OCI-LY7 (cell line): ENCODE measurements around the gene CPT1A. TPM values are rescaled to one million over a fixed set of nuclear protein-coding genes. Genes with fewer than 3 reads are reported as not detected.
A peak's percentile ranks its signal among the peaks of the same experiment; 100 is the strongest.

Experiments used
- BruUV-seq: library from RNA; stranded (reverse); fragments of 400-500 nt; replicated peaks from 2 replicates; lab custom pipeline; 2021; lab: Mats Ljungman, UMichigan
- CTCF ChIA-PET: fragments of 300-600 bp; sonication (Branson Sonifier 250); formaldehyde crosslinking; loops from one replicate; lab custom pipeline; 2022; ENCODE audit warnings: antibody characterized with exemption; ENCODE audit not compliant: unreplicated experiment; lab: Charles Lee
- POLR2A ChIA-PET: fragments of 300-600 bp; sonication (Branson Sonifier 250); formaldehyde crosslinking; loops from one replicate; lab custom pipeline; 2022; ENCODE audit warnings: antibody characterized with exemption; lab: Charles Lee
- DNase-seq: peaks from one replicate; pipeline ENCODE4 v3.0.0-alpha.2; 2015; ENCODE audit warnings: low spot score
- H2AFZ ChIP-seq: fragments of 200-600 bp; sonication (generic), shearing (Covaris generic); 2 replicates; pipeline ENCODE4 v1.6.1; 2014; ENCODE audit warnings: mild to moderate bottlenecking, antibody characterized with exemption, low read length, moderate library complexity
- H3K27ac ChIP-seq: fragments of 200-600 bp; sonication (generic); 2 replicates; pipeline ENCODE4 v1.5.1; 2014; ENCODE audit warnings: mixed run types, low read depth, mild to moderate bottlenecking, moderate library complexity, low read length, inconsistent platforms; ENCODE audit not compliant: poor library complexity, severe bottlenecking
- H3K36me3 ChIP-seq: fragments of 200-600 bp; sonication (generic); 2 replicates; pipeline ENCODE4 v1.6.1; 2014; ENCODE audit warnings: mild to moderate bottlenecking, antibody characterized with exemption, low read length, moderate library complexity, mixed read lengths; ENCODE audit not compliant: insufficient read depth
- H3K4me1 ChIP-seq: fragments of 200-600 bp; sonication (generic); 2 replicates; pipeline ENCODE4 v1.5.1; 2014; ENCODE audit warnings: mild to moderate bottlenecking, low read length; ENCODE audit not compliant: insufficient read depth, poor library complexity, severe bottlenecking
- H3K4me2 ChIP-seq: fragments of 200-600 bp; sonication (generic); 2 replicates; pipeline ENCODE4 v1.6.1; 2014; ENCODE audit warnings: mild to moderate bottlenecking, low read length
- H3K4me3 ChIP-seq: fragments of 200-600 bp; sonication (generic); 2 replicates; pipeline ENCODE4 v1.5.1; 2014; ENCODE audit warnings: mild to moderate bottlenecking, low read depth, low read length; ENCODE audit not compliant: poor library complexity, severe bottlenecking
- H3K79me2 ChIP-seq: fragments of 200-600 bp; sonication (generic); 2 replicates; pipeline ENCODE4 v1.6.1; 2016; ENCODE audit warnings: low read depth, mild to moderate bottlenecking, low read length, moderate library complexity, mixed read lengths; ENCODE audit not compliant: insufficient read depth
- H3K9me2 ChIP-seq: fragments of 200-600 bp; sonication (generic); 2 replicates; pipeline ENCODE4 v1.6.1; 2016; ENCODE audit warnings: mild to moderate bottlenecking, low read length, mixed read lengths; ENCODE audit not compliant: insufficient read depth
- H3K9me3 ChIP-seq: fragments of 200-600 bp; sonication (generic); 2 replicates; pipeline ENCODE4 v1.6.1; 2014; ENCODE audit warnings: mild to moderate bottlenecking, mixed run types, low read length, mixed read lengths
- H4K20me1 ChIP-seq: fragments of 200-600 bp; sonication (generic); 2 replicates; pipeline ENCODE4 v1.6.1; 2014; ENCODE audit warnings: mild to moderate bottlenecking, antibody characterized with exemption, low read length, moderate library complexity, mixed read lengths; ENCODE audit not compliant: insufficient read depth
- EZH2phosphoT487 ChIP-seq: fragments of 200-600 bp; sonication (generic); IDR thresholded peaks from 2 replicates; pipeline ENCODE4 v1.6.1; 2018; ENCODE audit warnings: low read depth, borderline replicate concordance, mild to moderate bottlenecking, mixed run types, antibody characterized with exemption, low read length, moderate library complexity, mixed read lengths
- intact Hi-C: fragments of 100-400 bp; cut with micrococcal nuclease; formaldehyde crosslinking; loops from one replicate; pipeline ENCODE4 v1.10.0; 2022; ENCODE audit not compliant: unreplicated experiment
- total RNA-seq, 2 experiments: library from RNA; depleted of rRNA in 1 of 2; stranded (reverse); fragments of >200 nt in 1 of 2; shearing (Covaris generic) in 1 of 2; gene quantifications; 2 replicates each; pipeline ENCODE4 v1.2.3, GENCODE V29; 2014 to 2022
- TF ChIP-seq, protein P1 (sequence below): fragments of 200-600 bp; sonication (generic); conservative IDR thresholded peaks from 2 replicates; pipeline ENCODE4 v1.5.1; 2014; ENCODE audit warnings: mild to moderate bottlenecking, antibody characterized with exemption, low read length, moderate library complexity, mixed read lengths

The CPT1A gene
- total RNA-seq, 2 experiments from 2014 or later, result 7.0 to 17.2 TPM

DNA sequence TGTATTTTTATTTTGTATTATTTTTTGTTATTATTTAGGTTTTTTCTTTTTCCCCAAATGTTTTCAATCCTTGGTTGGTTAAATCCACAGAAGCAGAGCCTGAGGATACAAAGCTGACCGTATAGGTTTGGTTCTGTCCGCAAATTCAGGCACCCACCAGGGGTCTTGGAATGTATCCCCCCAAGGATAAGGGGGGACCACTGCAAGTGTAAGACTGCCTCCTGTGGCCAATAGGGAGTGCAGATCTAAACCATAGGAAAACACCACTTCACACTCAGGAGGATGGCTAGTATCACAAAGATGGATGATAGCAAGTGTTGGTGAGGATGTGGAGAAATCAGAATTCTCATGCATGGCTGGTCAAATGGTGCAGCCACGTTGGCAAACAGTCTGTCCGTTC is 20.0 kb downstream of the CPT1A start:
- intact Hi-C loops, result no loop called here
- CTCF ChIA-PET, result no interaction called here
- Histone ChIP-seq H2AFZ (no peak overlapping the region), H3K79me2 (no peaks in the 10 kb centered on the region), H3K27ac (no peak overlapping the region), H3K9me2 (no peaks in the 10 kb centered on the region), H3K4me2 (no peak overlapping the region), H4K20me1 (no peaks in the 10 kb centered on the region), H3K4me3 (no peak overlapping the region), H3K9me3 (no peaks in the 10 kb centered on the region), H3K4me1 (peaks cover 4% of the 10 kb centered on the region), H3K36me3 (no peaks in the 10 kb centered on the region)
- DNase-seq, result no peak
- TF ChIP-seq, protein P1, sequence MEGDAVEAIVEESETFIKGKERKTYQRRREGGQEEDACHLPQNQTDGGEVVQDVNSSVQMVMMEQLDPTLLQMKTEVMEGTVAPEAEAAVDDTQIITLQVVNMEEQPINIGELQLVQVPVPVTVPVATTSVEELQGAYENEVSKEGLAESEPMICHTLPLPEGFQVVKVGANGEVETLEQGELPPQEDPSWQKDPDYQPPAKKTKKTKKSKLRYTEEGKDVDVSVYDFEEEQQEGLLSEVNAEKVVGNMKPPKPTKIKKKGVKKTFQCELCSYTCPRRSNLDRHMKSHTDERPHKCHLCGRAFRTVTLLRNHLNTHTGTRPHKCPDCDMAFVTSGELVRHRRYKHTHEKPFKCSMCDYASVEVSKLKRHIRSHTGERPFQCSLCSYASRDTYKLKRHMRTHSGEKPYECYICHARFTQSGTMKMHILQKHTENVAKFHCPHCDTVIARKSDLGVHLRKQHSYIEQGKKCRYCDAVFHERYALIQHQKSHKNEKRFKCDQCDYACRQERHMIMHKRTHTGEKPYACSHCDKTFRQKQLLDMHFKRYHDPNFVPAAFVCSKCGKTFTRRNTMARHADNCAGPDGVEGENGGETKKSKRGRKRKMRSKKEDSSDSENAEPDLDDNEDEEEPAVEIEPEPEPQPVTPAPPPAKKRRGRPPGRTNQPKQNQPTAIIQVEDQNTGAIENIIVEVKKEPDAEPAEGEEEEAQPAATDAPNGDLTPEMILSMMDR, result peak; percentile 49
- no peak for TF ChIP-seq EZH2phosphoT487
- POLR2A ChIA-PET, result no interaction called here
- no TSS peak for BruUV-seq

DNA sequence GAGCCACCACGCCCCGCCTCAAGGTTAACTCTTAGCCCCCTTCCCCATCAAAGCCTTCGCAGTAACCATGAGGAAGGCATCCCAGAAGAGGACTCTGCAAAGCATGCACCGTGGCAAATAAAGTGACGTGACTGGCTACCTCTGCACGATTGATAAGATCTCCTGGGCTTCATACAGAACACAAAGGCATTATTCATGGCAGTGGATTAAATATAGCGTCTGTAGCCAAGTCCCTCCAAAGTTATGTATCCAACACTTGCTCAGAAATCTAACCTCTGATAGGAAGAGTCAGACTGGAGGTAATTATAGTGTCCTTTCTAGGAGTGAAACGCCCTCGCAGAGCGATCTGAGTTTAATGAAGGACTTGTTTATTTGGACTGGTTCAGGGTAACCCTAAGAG is 22.4 kb downstream of the CPT1A start:
- Histone ChIP-seq H4K20me1 (no peaks in the 10 kb centered on the region), H3K9me3 (no peaks in the 10 kb centered on the region), H3K27ac (no peak overlapping the region), H3K79me2 (no peaks in the 10 kb centered on the region), H3K4me1 (no peaks in the 10 kb centered on the region), H3K36me3 (no peaks in the 10 kb centered on the region), H3K4me2 (no peak overlapping the region), H3K9me2 (no peaks in the 10 kb centered on the region), H2AFZ (no peak overlapping the region), H3K4me3 (no peak overlapping the region)
- ChIA-PET POLR2A (interaction anchor here (0.6 kb wide), 1 partner anchor 309 kb away, joined by 5 read pairs; no protein-coding TSS in a partner anchor), CTCF (no interaction called here)
- DNase-seq, result no peak
- no TSS peak for BruUV-seq
- intact Hi-C loops, result no loop called here
- no peak for TF ChIP-seq EZH2phosphoT487
- TF ChIP-seq, protein P1, result no peak

DNA sequence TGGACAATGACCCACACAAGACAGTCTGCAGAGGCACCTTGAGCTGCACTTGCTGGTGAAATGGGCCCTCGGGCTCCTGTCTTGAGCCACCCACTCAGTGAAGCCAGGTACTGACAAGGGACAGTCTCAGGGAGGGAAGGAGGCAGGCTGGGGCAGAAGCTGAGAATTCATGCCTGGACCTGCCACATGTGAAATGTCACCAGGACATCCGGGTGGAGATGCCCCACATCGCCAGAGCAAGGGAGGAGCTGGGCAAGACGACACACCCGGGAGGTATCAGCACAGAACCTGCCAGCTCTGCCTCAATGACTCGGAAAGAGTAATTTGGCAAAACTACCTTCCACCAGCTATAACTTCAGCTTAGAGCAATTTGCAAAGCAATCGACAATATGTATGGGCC is 23.5 kb downstream of the CPT1A start:
- H3K27ac ChIP-seq, result no peak overlapping the region
- H3K9me2 ChIP-seq, result no peaks in the 10 kb centered on the region
- no peaks in the 10 kb centered on the region for H3K79me2 ChIP-seq
- DNase-seq, result no peak
- H3K36me3 ChIP-seq, result no peaks in the 10 kb centered on the region
- no peak overlapping the region for H3K4me3 ChIP-seq
- no peaks in the 10 kb centered on the region for H3K4me1 ChIP-seq
- TF ChIP-seq EZH2phosphoT487, result no peak
- TF ChIP-seq, protein P1, result no peak
- no peaks in the 10 kb centered on the region for H3K9me3 ChIP-seq
- no peak overlapping the region for H3K4me2 ChIP-seq
- ChIA-PET POLR2A (no interaction called here), CTCF (interaction anchor here (0.6 kb wide), 1 partner anchor 1549 kb away, joined by 3 read pairs; no protein-coding TSS in a partner anchor)
- no peaks in the 10 kb centered on the region for H4K20me1 ChIP-seq
- BruUV-seq, result no TSS peak
- intact Hi-C loops, result no loop called here
- H2AFZ ChIP-seq, result no peak overlapping the region
